Trophoblast cell (in vitro differentiated cells and primary cell): ENCODE measurements around the gene GUCD1.

Source experiments
- DNase-seq, 2 donors: peaks; one replicate each; pipeline ENCODE4 v3.0.0-alpha.2; 2016
- H2AFZ ChIP-seq: 2 replicates; pipeline ENCODE4 v1.6.1; 2013; ENCODE audit warnings: low read length, moderate library complexity, mild to moderate bottlenecking; ENCODE audit not compliant: insufficient read depth, poor library complexity
- H2AK5ac ChIP-seq: 2 replicates; pipeline ENCODE4 v1.6.1; 2013; ENCODE audit warnings: mild to moderate bottlenecking, low read length
- H2BK120ac ChIP-seq: 2 replicates; pipeline ENCODE4 v1.6.1; 2013; ENCODE audit warnings: low read length, mild to moderate bottlenecking, moderate library complexity; ENCODE audit not compliant: insufficient read depth, poor library complexity
- H2BK12ac ChIP-seq: 2 replicates; pipeline ENCODE4 v1.6.1; 2013; ENCODE audit warnings: mild to moderate bottlenecking, low read length, moderate library complexity
- H2BK5ac ChIP-seq: 2 replicates; pipeline ENCODE4 v1.6.1; 2013; ENCODE audit warnings: low read length, low read depth, moderate library complexity, mild to moderate bottlenecking; ENCODE audit not compliant: poor library complexity
- H3K14ac ChIP-seq: 2 replicates; pipeline ENCODE4 v1.6.1; 2013; ENCODE audit warnings: mild to moderate bottlenecking, low read length
- H3K18ac ChIP-seq: 2 replicates; pipeline ENCODE4 v1.6.1; 2013; ENCODE audit warnings: mild to moderate bottlenecking, low read length
- H3K23ac ChIP-seq: 2 replicates; pipeline ENCODE4 v1.6.1; 2013; ENCODE audit warnings: low read length
- H3K27ac ChIP-seq: 2 replicates; pipeline ENCODE4 v1.5.1; 2013; ENCODE audit warnings: low read depth, mild to moderate bottlenecking, inconsistent platforms, low read length, moderate library complexity
- H3K27me3 ChIP-seq: 2 replicates; pipeline ENCODE4 v1.6.1; 2013; ENCODE audit warnings: inconsistent platforms, mild to moderate bottlenecking, low read length, moderate library complexity; ENCODE audit not compliant: insufficient read depth
- H3K36me3 ChIP-seq, 2 experiments: 1 replicate in 1 of 2; 2 replicates in 1 of 2; pipeline ENCODE4 v1.6.1; 2013; ENCODE audit warnings: low read length in 2 of 2, mild to moderate bottlenecking in 2 of 2, moderate library complexity in 1 of 2; ENCODE audit not compliant: insufficient read depth in 2 of 2, control insufficient read depth in 1 of 2
- H3K4ac ChIP-seq: 2 replicates; pipeline ENCODE4 v1.6.1; 2013; ENCODE audit warnings: low read depth, mild to moderate bottlenecking, low read length, moderate library complexity
- H3K4me1 ChIP-seq, 2 experiments: 1 replicate in 1 of 2; 2 replicates in 1 of 2; pipeline ENCODE4 v1.6.1; 2013; ENCODE audit warnings: low read length in 2 of 2, mild to moderate bottlenecking in 2 of 2, moderate library complexity in 1 of 2; ENCODE audit not compliant: insufficient read depth in 2 of 2, control insufficient read depth in 1 of 2
- H3K4me2 ChIP-seq: 2 replicates; pipeline ENCODE4 v1.6.1; 2013; ENCODE audit warnings: inconsistent platforms, mild to moderate bottlenecking, low read length, moderate library complexity
- H3K4me3 ChIP-seq: 2 replicates; pipeline ENCODE4 v1.5.1; 2013; ENCODE audit warnings: mild to moderate bottlenecking, low read depth, low read length, inconsistent platforms
- H3K79me1 ChIP-seq: one replicate; pipeline ENCODE4 v1.6.1; 2013; ENCODE audit warnings: low read length
- H3K79me2 ChIP-seq: 2 replicates; pipeline ENCODE4 v1.6.1; 2013; ENCODE audit warnings: low read length, mild to moderate bottlenecking; ENCODE audit not compliant: control insufficient read depth, insufficient read depth, poor library complexity
- H3K9ac ChIP-seq: 2 replicates; pipeline ENCODE4 v1.6.1; 2013; ENCODE audit warnings: mild to moderate bottlenecking, low read length
- H3K9me3 ChIP-seq: 2 replicates; pipeline ENCODE4 v1.6.1; 2013; ENCODE audit warnings: low read depth, mild to moderate bottlenecking, control low read depth, inconsistent platforms, low read length; ENCODE audit not compliant: insufficient read depth
- H4K12ac ChIP-seq: 2 replicates; pipeline ENCODE4 v1.6.1; 2013; ENCODE audit warnings: low read depth, mild to moderate bottlenecking, low read length, moderate library complexity
- H4K8ac ChIP-seq: 2 replicates; pipeline ENCODE4 v1.6.1; 2013; ENCODE audit warnings: low read depth, mild to moderate bottlenecking, low read length, moderate library complexity
- H4K91ac ChIP-seq: one replicate; pipeline ENCODE4 v1.6.1; 2013; ENCODE audit warnings: low read depth, mild to moderate bottlenecking, low read length, moderate library complexity
- WGBS: extraction: QIAGEN DNeasy Blood & Tissue Kit; methylation state at CpG from one replicate; pipeline ENCODE4 v1.1.7; 2013; ENCODE audit warnings: missing lambda C conversion rate; ENCODE audit not compliant: insufficient read length, insufficient coverage; ENCODE audit errors: extremely low coverage; 5-methylcytosine and 5-hydroxymethylcytosine counted together

GUCD1 gene

GRCh38 chr22:24585461-24585860 is 30.5 kb upstream of the GUCD1 start:
- Histone ChIP-seq H3K4me1 (no peaks in the 10 kb centered on the region), H3K27me3 (no peaks in the 10 kb centered on the region)

GRCh38 chr22:24584871-24585411 is 30.0 kb upstream of the GUCD1 start:
- no peak overlapping the region for H4K12ac ChIP-seq
- H2BK120ac ChIP-seq: no peak overlapping the region
- no peak overlapping the region for H4K8ac ChIP-seq
- H3K36me3 ChIP-seq: peaks cover 22 to 23% of the 10 kb centered on the region in 2 experiments
- no peaks in the 10 kb centered on the region for H3K9me3 ChIP-seq
- no CpG with 5 or more reads among the region's 10 CpGs for WGBS
- H2AK5ac ChIP-seq: no peak overlapping the region
- H3K79me1 ChIP-seq: no peaks in the 10 kb centered on the region
- H3K14ac ChIP-seq: no peak overlapping the region
- no peak for DNase-seq
- H2BK12ac ChIP-seq: no peak overlapping the region
- H3K4me2 ChIP-seq: no peak overlapping the region
- H3K4me3 ChIP-seq: no peak overlapping the region
- no peak overlapping the region for H3K23ac ChIP-seq
- no peaks in the 10 kb centered on the region for H3K27me3 ChIP-seq
- H4K91ac ChIP-seq: no peak overlapping the region
- no peak overlapping the region for H3K27ac ChIP-seq
- no peaks in the 10 kb centered on the region for H3K79me2 ChIP-seq
- no peaks in the 10 kb centered on the region for H3K4me1 ChIP-seq
- no peak overlapping the region for H3K18ac ChIP-seq
- no peak overlapping the region for H3K9ac ChIP-seq
- H3K4ac ChIP-seq: no peak overlapping the region
- H2AFZ ChIP-seq: no peak overlapping the region
- H2BK5ac ChIP-seq: no peak overlapping the region

More at GRCh38 chr22:24585461-24585860, 30.5 kb upstream of the GUCD1 start:
- H3K14ac ChIP-seq: no peak overlapping the region
- H3K23ac ChIP-seq: no peak overlapping the region
- H2BK12ac ChIP-seq: no peak overlapping the region
- no peak overlapping the region for H4K91ac ChIP-seq
- no peak overlapping the region for H3K4me3 ChIP-seq
- H3K9ac ChIP-seq: no peak overlapping the region
- no peak for DNase-seq
- H2AK5ac ChIP-seq: no peak overlapping the region
- no peak overlapping the region for H3K4me2 ChIP-seq
- H3K36me3 ChIP-seq: peaks cover 22 to 23% of the 10 kb centered on the region in 2 experiments
- no peak overlapping the region for H2BK5ac ChIP-seq
- H3K27ac ChIP-seq: no peak overlapping the region
- no peaks in the 10 kb centered on the region for H3K9me3 ChIP-seq
- no peak overlapping the region for H4K8ac ChIP-seq
- H3K18ac ChIP-seq: no peak overlapping the region
- no peak overlapping the region for H4K12ac ChIP-seq
- no CpG with 5 or more reads among the region's 3 CpGs for whole genome bisulfite sequencing
- H3K79me1 ChIP-seq: no peaks in the 10 kb centered on the region
- no peaks in the 10 kb centered on the region for H3K79me2 ChIP-seq
- H3K4ac ChIP-seq: no peak overlapping the region
- H2AFZ ChIP-seq: no peak overlapping the region
- H2BK120ac ChIP-seq: no peak overlapping the region

- H2AK5ac ChIP-seq: no peak overlapping the region
- H3K18ac ChIP-seq: no peak overlapping the region
- no peaks in the 10 kb centered on the region for H3K9me3 ChIP-seq
- DNase-seq: no peak
- no peak overlapping the region for H3K4me2 ChIP-seq
- H3K79me2 ChIP-seq: no peaks in the 10 kb centered on the region
- H3K23ac ChIP-seq: no peak overlapping the region
- H3K27ac ChIP-seq: no peak overlapping the region
- no peak overlapping the region for H3K4ac ChIP-seq
- no CpG with 5 or more reads among the region's 5 CpGs for WGBS
- no peak overlapping the region for H3K14ac ChIP-seq
- no peak overlapping the region for H4K8ac ChIP-seq
- H2BK12ac ChIP-seq: no peak overlapping the region
- H2BK5ac ChIP-seq: no peak overlapping the region
- no peak overlapping the region for H2BK120ac ChIP-seq
- no peaks in the 10 kb centered on the region for H3K27me3 ChIP-seq
- H2AFZ ChIP-seq: no peak overlapping the region
- no peak overlapping the region for H3K9ac ChIP-seq
- no peak overlapping the region for H4K91ac ChIP-seq
- no peak overlapping the region for H3K4me3 ChIP-seq
- peaks cover 20 to 22% of the 10 kb centered on the region in 2 experiments for H3K36me3 ChIP-seq
- H4K12ac ChIP-seq: no peak overlapping the region
- H3K79me1 ChIP-seq: no peaks in the 10 kb centered on the region
- no peaks in the 10 kb centered on the region for H3K4me1 ChIP-seq
These were observed 29.3 kb upstream of the GUCD1 start for GRCh38 chr22:24584166-24584790.

- no peak overlapping the region for H3K4me3 ChIP-seq
- H4K91ac ChIP-seq: no peak overlapping the region
- H3K79me2 ChIP-seq: no peaks in the 10 kb centered on the region
- no peak overlapping the region for H3K4me2 ChIP-seq
- DNase-seq: no peak
- H3K18ac ChIP-seq: no peak overlapping the region
- H2BK5ac ChIP-seq: no peak overlapping the region
- H3K9ac ChIP-seq: no peak overlapping the region
- H3K79me1 ChIP-seq: no peaks in the 10 kb centered on the region
- H2BK120ac ChIP-seq: no peak overlapping the region
- no peak overlapping the region for H3K14ac ChIP-seq
- no peak overlapping the region for H2AFZ ChIP-seq
- no peak overlapping the region for H3K4ac ChIP-seq
- H4K8ac ChIP-seq: no peak overlapping the region
- H3K36me3 ChIP-seq: peaks cover 18 to 20% of the 10 kb centered on the region in 2 experiments
- no CpG with 5 or more reads among the region's 19 CpGs for WGBS
- H3K4me1 ChIP-seq: no peaks in the 10 kb centered on the region
- H3K27me3 ChIP-seq: no peaks in the 10 kb centered on the region
- no peak overlapping the region for H2AK5ac ChIP-seq
- no peak overlapping the region for H4K12ac ChIP-seq
- H3K9me3 ChIP-seq: no peaks in the 10 kb centered on the region
- H3K27ac ChIP-seq: no peak overlapping the region
- no peak overlapping the region for H3K23ac ChIP-seq
- H2BK12ac ChIP-seq: no peak overlapping the region
These were observed 28.6 kb upstream of the GUCD1 start for GRCh38 chr22:24583221-24584165.
